Adipose tissue (tissue), 3 donors: Measurements from ENCODE around the gene GSC2. TPM values are rescaled to one million over a fixed set of nuclear protein-coding genes. Genes with fewer than 3 reads are reported as not detected.

ENCODE experiments used
- H3K27ac ChIP-seq: one replicate; pipeline ENCODE4 v1.5.1; 2013; ENCODE audit warnings: low read depth, low read length
- WGBS, 3 donors: extraction: QIAGEN DNeasy Blood & Tissue Kit; methylation state at CpG; one replicate each; pipeline ENCODE4 v1.1.7; 2013; 5-methylcytosine and 5-hydroxymethylcytosine counted together
- polyA plus RNA-seq, 3 donors: library from polyadenylated mRNA; stranded (reverse); fragments of 200-250 nt; gene quantifications; one replicate each; pipeline ENCODE4 v1.2.3, GENCODE V29; 2013
- donor health status: healthy with polysubstance abuse.
- donor health status: Bipolar disorder and iron deficiency.
- donor health status: healthy.

GSC2 gene
- polyA plus RNA-seq, 3 donors: not detected

GRCh38 chr22:19111140-19111539 lies 39.0 kb downstream of the GSC2 start:
- WGBS, 3 donors: 83 to 93% (median 86%) methylated on average over 3 of the region's 3 CpGs
- no peak overlapping the region for H3K27ac ChIP-seq

GRCh38 chr22:19110646-19111045 lies 39.4 kb downstream of the GSC2 start:
- no peak overlapping the region for H3K27ac ChIP-seq

DNA sequence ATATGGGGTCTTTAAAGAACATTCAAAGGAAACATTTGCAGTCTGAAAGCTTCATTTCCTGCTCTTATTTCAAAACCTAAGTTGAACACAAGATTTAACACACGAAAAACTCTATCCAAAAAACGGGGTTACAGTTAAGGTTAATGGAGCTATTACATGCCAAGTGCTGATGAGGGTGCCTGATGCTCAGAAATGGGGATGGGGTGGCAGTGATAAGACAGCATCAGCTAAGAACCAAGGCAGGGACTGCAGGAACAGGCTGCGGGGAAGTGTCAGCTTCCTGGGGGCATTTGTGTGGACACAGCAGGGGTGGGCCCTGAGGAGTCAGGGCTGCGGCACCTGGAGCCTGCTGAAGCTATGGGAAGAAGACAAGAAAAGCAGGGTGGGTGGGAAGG lies 40.0 kb downstream of the GSC2 start:
- WGBS, 3 donors: 24 to 75% (median 53%) methylated on average over 4 of the region's 4 CpGs
- H3K27ac ChIP-seq: no peak overlapping the region

DNA sequence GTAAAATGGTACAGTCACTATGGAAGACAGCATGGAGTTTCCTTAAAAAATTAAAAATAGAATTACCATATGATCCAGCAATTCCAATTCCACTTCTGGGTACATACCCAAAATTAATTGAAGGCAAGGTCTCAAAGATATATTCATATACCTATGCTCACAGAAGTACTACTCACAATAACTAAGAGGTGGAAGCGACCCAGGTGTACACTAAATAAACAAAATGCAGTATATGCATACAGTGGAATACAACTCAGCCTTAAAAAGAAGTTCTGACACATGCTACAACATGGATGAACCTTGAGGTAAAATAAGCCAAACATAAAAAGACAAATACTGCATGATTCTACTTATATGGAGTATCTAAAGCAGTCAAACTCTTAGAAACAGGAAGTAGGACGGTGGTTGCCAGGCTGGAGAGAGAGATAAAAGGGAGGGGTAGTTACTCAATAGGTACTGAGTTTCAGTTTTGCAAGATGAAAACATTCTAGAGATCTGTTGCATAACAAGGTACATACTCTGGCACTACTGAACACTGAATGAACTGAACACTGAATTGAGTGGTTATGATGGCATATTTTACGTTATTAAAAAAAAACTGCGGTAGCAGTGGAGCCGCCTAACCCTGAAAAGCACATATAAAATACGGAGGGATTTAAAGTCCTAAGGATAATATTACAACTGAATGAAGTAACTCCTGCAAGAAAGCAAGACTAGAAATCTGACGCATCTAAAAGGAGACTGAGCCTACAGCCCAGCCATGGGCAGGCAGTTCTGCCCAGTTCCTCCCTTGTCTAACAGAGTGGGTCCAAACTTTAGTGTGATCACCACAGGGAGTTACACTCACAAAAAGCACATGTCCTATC lies 40.7 kb downstream of the GSC2 start:
- H3K27ac ChIP-seq: no peak overlapping the region
- WGBS, 3 donors: 34 to 52% (median 38%) methylated on average over 7 of the region's 7 CpGs

GRCh38 chr22:19108807-19109197 lies 41.3 kb downstream of the GSC2 start:
- no peak overlapping the region for H3K27ac ChIP-seq
- 40 to 76% (median 49%) methylated on average over 3 of the region's 3 CpGs for WGBS, 3 donors

DNA sequence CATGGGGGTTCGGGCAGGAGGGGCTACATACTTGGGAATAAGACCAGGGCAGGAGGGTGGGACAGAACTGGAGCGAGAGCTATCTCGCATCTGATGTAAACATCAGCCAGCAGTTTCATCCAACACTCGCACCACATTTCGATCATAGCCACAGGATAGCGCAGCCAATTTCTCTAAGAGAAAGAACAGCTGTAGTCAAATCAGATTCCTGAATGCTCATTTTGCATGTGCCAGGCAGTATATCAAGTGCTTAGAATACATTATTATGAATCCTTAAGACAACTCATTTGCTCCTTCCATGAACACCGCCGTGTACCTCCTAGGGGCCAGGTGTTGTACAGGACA lies 42.4 kb downstream of the GSC2 start:
- H3K27ac ChIP-seq: no peak overlapping the region
- 72 to 89% (median 86%) methylated on average over 8 of the region's 8 CpGs for WGBS, 3 donors

DNA sequence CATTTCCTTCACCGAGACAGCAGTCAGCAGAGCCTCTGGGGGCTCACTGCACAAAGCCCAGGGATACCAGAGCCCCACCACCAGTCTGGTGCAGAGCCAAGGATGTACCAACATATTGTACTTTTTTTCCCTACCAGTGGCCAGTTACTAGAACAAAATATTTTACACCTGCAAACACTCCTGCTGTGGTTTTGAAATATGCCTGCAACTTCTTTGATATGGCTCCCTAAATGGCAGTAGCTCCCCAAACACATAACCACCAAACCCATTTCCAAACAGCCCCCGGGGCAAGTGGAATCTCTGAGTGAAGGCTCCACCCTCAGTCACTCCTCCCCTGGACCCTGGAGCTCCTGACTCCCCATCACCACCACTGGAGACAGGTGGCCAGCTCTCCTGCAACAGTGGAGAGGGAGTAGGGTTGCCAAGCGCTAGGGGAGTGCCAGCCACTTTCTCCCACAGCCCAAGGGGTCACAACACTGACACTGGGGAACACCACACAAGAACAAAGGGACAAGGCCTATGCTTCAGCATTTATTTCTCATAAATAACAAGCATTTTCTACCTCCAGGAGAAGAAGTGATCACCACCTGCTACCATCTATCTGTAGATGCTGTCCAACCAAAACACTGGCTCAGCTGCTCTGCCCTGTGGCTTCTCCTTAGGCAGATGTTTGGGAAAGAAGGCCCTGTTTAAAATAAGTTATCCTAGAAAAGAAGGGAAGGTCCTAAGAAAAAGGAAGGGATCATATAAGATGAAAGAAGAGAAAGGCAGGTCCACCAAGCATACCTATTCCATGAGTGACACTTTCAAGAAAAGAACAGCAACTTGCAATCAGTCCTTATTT lies 43.0 kb downstream of the GSC2 start:
- no peak overlapping the region for H3K27ac ChIP-seq
- WGBS, 3 donors: 58 to 82% (median 70%) methylated on average over 3 of the region's 3 CpGs

- WGBS, 3 donors: 55 to 65% (median 58%) methylated on average over 18 of the region's 18 CpGs
- H3K27ac ChIP-seq: no peak overlapping the region
Observed at GRCh38 chr22:19105867-19106802, 44.0 kb downstream of the GSC2 start.

DNA sequence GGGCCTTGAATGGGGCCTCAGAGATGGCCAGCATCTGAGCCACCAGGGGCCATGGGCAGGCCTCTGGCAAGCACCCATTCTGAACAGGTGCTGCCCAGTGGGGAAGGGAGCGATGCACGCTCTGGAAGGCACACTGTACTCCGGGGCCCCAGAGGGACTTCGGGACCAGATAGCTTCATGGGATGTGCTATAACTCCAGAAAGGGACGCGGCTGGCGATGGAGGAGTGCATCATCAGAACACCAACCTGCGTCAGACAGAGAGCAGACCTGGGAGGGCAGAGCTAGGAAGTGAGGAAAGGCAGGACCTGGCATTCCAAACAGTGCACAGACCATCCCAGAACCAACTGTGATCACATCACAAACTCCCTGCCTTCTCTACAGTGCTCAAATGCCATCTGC lies 44.6 kb downstream of the GSC2 start:
- WGBS, 3 donors: 88 to 96% (median 91%) methylated on average over 8 of the region's 8 CpGs
- no peak overlapping the region for H3K27ac ChIP-seq

GRCh38 chr22:19103880-19104821 lies 45.9 kb downstream of the GSC2 start:
- H3K27ac ChIP-seq: no peak overlapping the region

GRCh38 chr22:19098157-19098556 lies 51.9 kb downstream of the GSC2 start:
- 41 to 80% (median 77%) methylated on average over 4 of the region's 4 CpGs for WGBS, 3 donors
- H3K27ac ChIP-seq: no peak overlapping the region

More at GRCh38 chr22:19103880-19104821, 45.9 kb downstream of the GSC2 start:
- 36 to 70% (median 68%) methylated on average over 5 of the region's 5 CpGs for WGBS, 3 donors

DNA sequence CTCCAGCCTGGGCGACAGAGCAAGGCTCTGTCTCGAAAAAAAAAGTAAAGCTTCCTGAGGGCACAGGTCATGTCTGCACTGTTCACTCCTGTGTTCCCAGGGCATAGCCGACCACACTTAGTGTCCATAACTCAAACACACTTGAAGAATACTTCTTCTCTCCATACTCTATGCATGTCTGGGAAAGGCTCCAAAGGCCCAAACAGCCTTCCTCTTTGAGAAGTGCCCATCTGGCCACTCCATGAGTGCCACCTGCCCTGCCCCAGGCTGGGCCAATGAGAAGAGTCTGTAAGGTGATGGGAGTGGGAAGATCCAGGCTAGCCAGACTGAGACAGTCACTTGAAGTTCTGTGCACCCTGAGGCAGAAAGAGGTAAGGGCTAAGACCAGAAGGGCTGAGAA lies 52.6 kb downstream of the GSC2 start:
- 68 to 74% (median 68%) methylated on average over 3 of the region's 3 CpGs for WGBS, 3 donors
- H3K27ac ChIP-seq: no peak overlapping the region

Other genes starting within 250 kb of the GSC2 start
- 1 to 10 TPM; 1.5 to 2.4 (median 2.1) TPM for gene DGCR6, start 244.0 kb downstream of the GSC2 start, polyA plus RNA-seq
- gene PRODH, start 214.0 kb downstream of the GSC2 start, polyA plus RNA-seq: 10 to 100 TPM in 1 of 3 donors, 1 to 10 TPM in 2; 2.6 to 12.4 (median 4.9) TPM
- 10 to 100 TPM; 13.4 to 32.6 (median 24.3) TPM for gene DGCR2, start 27.9 kb downstream of the GSC2 start, polyA plus RNA-seq
- gene TSSK2, start 19.0 kb downstream of the GSC2 start, polyA plus RNA-seq: under 1 TPM in 2 of 3 donors, not detected in 1; 0.07 TPM
- 10 to 100 TPM in 2 of 3 donors, 1 to 10 TPM in 1; 7.3 to 13.1 (median 10.7) TPM for gene ESS2, start 5.6 kb downstream of the GSC2 start, polyA plus RNA-seq
- gene SLC25A1, start 28.4 kb upstream of the GSC2 start, polyA plus RNA-seq: 100 to 1,000 TPM in 2 of 3 donors, 10 to 100 TPM in 1; 80.6 to 369 (median 151) TPM
- gene CLTCL1, start 141.4 kb upstream of the GSC2 start, polyA plus RNA-seq: 1 to 10 TPM; 1.9 to 5.7 (median 4.8) TPM